ENCODE data around the gene FLVCR2.
"Not testable (repeated sequence)": the region's sequence is repeated elsewhere in the genome, so short reads cannot be mapped to it uniquely, and the experiment has no call there.

The FLVCR2 gene

DNA sequence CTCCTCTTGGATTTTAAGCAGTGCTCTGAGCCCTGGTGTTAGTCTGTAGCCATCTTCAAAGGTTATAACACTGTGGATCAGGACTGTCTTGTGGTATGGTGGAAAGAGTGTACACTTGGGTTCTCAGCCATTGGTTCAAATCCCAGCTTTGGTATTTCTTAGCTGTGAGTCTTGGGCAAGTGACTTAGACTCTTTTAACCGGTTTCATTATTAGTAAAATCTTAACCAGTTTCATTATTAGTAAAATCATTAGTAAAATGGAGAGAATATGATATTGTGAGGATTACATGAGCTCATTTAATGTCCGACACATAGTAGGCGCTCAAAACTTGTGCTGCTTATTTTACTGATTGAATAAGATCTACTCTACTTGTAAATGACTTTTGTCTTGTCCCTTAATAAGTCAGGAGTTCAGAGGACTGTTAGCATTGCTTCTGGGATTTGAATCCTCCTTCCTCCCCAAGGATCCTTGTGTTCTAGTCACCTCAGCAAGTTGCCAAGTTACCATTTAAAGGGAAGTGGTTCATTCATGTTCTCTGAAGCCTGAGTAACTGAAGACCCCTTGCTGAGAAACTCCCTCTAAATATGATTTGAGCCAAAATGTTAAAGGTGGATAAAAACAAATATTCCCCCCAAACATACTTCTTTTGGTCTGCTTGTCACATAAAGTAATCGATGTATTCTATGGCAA lies 95.1 kb downstream of the FLVCR2 start:
- DNase-seq, result no peak

DNA sequence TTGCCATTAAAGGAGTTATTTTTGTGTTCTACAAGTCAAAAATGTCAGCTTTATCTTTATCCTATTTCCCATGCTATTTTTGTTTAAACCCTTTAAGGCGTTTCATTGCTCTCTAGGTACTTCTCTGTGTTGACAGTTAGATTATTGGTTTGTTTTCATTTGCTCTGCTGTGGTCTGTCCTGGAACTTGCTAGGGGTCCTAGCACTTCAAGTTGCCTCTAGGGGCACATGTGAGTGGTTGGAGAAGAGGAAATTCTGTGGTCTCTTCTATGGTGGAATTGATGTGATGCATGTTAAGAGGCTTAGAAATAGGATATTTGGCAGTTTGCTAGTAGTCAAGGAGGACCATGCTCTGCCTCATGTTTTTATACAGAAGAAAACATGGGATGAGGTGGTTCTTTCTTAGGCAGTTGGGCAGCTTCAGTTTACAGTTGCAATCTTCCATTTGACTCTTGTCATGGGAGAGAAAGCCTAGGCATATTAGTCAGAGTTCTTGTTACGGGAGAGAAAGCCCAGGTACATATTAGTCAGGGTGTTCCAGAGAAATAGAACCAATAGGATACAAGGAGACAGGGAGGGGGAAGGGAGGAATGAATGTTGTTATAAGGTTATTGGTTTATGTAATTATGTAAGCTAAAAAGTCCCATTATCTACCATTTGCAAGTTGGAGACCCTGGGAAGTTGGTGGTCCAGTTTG lies 97.0 kb downstream of the FLVCR2 start:
- DNase-seq, result no peak

DNA sequence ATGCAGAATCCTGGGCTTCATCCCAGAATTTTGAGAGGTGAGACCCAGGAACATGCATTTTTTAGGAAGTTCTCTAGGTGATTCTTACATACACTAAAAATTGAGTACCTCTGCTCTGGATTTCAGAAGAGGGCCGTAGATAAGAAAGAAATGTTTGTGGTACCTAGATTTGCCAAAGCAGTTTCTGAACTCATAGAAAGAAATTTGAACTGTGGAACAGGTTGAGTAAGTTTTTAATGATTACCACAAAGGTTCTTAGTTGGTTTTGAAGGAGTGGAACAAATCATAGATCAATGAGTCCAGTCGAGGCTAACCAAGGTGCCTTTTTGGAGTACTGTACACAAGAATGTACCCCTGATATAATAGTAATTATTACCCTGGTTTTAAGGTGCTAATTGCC lies 107.5 kb downstream of the FLVCR2 start:
- no peak for DNase-seq

DNA sequence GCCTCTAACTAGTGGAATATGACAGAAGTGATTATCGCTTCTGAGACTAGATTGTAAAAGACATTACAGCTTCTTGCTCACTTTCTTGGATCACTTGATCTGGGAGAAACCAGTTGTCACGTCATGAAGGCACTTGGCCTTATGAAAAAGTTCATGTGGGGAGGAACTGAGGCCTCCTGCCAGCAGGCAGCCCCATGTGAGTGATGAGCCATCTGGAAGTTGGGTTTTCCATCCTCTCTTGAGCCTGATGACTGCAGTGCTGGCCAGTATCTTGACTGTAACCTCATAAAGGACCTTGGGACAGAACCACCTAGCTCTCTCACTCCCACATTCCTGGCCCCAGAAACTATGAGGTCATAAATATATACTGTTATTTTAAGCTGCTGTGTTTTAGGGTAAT lies 110.6 kb downstream of the FLVCR2 start:
- DNase-seq, result no peak

DNA sequence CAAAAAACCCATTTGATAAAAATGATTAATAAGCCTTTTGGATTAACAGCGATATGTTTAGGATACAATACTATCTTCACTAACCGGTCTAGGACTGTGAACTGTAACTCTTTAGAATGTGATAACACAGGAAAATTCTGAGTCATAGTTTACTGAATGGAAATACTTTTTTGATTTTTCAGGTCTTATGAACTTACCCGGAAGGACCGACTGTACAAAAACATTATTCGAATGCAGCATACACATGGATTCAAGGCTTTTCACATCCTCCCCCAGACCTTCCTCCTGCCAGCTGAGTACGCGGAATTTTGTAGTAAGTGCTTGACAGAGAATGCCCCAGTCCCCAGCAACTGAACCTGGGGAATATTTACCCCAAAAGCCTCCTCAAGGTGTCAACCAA lies 111.6 kb downstream of the FLVCR2 start:
- DNase-seq, result no peak

DNA sequence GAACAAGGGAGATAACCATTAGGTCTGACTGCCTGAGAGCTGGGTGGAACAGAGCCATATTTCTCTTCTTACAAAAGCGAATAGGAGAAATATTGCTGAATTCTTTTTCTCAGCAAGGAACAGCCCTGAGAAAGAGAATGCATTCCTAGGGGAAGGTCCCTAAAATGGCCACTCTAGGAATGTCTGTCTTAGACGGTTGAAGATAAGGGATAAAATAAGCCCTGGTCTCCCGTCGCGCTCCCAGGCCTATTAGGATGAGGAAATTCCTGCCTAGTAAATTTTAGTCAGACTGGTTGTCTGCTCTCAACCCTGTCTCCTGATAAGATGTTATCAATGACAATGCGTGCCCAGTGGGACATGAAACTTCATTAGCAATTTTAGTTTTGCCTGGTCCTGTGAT lies 116.6 kb downstream of the FLVCR2 start:
- DNase-seq, result not testable (repeated sequence)

DNA sequence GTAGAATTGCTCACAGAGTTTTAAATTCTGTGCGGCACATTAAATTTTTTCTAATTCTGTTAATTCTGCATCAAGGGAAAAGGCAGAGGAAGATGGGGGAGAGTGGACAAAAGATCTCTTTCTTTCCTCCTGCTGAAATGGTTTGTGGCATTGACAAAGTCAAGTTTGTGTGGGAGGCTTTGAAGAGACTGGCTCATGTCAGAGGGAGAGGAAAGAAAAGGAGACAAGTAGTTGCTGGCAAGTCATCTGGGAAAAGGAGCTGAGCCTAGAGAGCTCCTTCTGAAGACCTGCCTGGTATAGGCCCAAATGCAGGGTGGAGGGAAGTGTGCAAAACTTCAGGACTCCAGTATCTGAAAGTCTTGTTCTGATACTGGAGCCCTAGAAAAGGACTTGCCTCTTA lies 119.0 kb downstream of the FLVCR2 start:
- DNase-seq, result no peak
